AG08396 (cell line): Measurements from ENCODE around the gene RPS6KA4.

ENCODE experiments used
- DNase-seq: peaks from one replicate; pipeline ENCODE4 v3.0.0; 2012; ENCODE audit warnings: low spot score, mixed read lengths

The RPS6KA4 gene

DNA sequence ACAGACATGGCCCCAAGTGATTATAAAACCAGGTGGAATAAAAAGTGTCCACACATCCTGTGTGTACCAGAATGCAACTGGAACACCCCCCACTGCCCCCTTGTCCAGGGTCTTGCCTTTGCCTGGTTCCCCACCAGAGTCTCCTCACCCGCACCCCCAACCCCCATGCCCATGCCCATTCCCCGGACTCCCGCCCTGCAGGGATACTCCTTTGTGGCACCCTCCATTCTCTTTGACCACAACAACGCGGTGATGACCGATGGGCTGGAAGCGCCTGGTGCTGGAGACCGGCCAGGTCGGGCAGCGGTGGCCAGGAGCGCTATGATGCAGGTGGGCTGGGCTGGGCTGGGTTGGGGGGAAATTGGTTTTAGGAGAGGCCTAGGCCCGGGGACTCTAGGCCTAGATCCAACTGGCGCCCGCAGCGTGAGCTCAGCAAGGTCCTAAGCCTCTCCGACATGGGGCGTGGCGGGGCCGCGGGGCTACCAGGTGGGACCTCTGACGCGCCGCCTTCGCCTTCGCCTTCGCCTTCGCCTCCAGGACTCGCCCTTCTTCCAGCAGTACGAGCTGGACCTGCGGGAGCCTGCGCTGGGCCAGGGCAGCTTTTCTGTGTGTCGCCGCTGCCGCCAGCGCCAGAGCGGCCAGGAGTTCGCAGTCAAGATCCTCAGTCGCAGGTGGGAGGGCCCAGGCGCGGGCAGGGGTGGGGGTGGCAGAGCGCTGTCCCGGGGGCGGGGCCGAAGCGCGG is 9.1 kb downstream of the RPS6KA4 start:
- no peak for DNase-seq

DNA sequence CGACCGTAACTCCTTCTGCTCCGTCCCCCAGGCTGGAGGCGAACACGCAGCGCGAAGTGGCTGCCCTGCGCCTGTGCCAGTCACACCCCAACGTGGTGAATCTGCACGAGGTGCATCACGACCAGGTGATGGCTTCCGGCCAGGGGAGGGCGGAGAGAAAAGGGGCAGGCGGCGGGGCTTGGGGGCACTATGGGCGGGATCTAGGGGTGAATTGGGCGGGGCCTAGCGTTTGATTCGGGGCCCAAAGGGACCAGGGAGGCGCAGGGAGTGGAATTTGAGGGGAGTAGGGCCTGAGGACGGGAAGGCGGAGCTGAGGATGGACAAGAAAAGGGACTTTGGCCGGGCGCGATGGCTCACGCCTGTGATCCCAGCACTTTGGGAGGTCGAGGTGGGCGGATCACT is 9.7 kb downstream of the RPS6KA4 start:
- DNase-seq, result no peak

GRCh38 chr11:64369440-64370421 is 10.8 kb downstream of the RPS6KA4 start:
- DNase-seq, result no peak

GRCh38 chr11:64371201-64371600 is 12.2 kb downstream of the RPS6KA4 start:
- DNase-seq, result no peak

GRCh38 chr11:64372021-64372420 is 13.1 kb downstream of the RPS6KA4 start:
- DNase-seq, result no peak

- peak; percentile 80 for DNase-seq
Measured at GRCh38 chr11:64372802-64373597, 14.0 kb downstream of the RPS6KA4 start.

GRCh38 chr11:64373598-64373974 is 14.6 kb downstream of the RPS6KA4 start:
- DNase-seq, result no peak

DNA sequence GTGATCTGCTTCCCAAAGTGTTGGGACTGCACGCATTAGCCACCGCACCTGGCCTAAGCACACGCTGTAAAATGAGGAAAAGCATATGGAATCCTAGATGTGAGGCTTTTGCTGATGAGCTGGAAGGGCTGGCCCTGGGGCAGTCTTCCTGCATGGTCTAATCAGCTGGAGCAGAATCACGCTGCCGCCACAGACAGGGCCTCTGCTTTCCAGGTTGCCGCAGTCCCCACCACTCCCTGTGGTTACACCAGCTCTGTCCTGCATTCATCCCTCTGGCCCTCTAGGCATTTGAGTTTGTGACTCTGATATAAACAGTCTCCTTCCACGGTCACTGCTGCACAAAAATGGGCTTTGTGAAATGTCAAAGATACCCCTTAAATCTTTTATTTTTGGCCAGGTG is 17.1 kb downstream of the RPS6KA4 start:
- DNase-seq, result no peak

DNA sequence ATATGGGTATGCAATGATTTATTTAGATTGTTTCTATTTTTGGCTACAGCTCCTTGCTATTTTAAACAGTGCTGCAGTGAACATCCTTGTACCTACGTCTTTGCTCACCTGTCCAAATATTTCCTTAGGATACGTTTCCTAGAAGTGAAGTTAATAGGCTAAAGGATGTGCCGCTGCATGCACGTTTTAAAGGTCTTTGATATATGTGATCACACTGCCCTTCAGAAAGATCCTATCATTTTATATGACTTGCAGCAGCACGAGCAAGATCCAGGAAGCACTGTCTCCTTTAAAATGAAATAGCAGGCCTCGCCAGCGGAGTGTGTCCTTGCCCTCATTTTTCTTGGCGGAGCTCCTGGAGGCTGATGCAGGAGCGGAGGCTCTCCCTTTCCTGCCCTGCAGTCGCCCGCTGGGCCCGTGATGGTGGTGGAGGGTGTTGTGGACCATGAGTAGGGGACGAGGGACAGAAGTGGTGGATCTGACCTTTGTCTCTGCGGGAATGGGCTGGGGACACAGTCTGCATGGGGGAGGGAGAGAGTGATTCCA is 19.4 kb downstream of the RPS6KA4 start:
- no peak for DNase-seq

GRCh38 chr11:64379160-64379559 is 20.2 kb downstream of the RPS6KA4 start:
- DNase-seq, result no peak

GRCh38 chr11:64379817-64380709 is 21.1 kb downstream of the RPS6KA4 start:
- no peak for DNase-seq

- DNase-seq, result no peak
Measured at GRCh38 chr11:64381350-64381749, 22.4 kb downstream of the RPS6KA4 start.

DNA sequence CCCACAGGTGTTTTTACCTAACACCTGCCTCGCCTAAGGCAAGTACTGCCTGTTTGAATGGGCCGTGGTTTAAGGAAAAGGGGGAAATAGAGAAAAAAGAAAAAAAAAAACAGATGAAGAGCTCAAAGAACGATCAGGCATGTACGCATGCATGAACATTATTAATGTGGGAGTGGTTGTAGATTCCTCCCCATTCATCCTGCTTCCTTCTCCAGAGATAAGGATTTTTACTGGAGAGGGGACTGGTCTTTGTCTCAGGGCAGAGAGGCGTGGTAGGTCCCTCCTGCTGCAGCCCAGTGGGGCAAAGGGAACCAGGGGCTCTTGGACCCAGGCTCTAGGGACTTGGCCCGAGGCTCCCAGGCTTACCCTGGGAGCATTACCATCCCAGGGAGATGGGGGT is 23.1 kb downstream of the RPS6KA4 start:
- no peak for DNase-seq

- no peak for DNase-seq
Measured at GRCh38 chr11:64382586-64382985, 23.6 kb downstream of the RPS6KA4 start.

DNA sequence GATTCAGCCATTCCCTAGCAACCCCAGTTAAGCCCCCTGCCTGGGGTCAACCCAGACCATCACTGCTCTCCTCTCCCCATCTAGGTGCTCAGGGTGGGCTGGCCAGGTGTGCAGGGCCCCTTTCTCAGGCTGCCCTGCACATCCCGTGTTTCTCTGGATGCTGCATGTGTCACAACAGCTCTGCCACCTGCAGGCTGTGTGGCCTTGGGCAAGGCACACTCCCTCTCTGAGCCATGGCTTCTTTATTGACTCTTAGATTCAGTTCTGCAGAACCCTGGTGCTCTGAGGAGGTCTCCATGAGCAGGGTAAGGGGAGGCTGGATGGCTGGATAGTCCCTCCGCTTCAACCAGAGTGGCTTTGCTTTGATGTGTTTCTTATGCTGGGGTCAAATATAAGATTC is 24.6 kb downstream of the RPS6KA4 start:
- no peak for DNase-seq

GRCh38 chr11:64384028-64384737 is 25.2 kb downstream of the RPS6KA4 start:
- DNase-seq, result no peak

DNA sequence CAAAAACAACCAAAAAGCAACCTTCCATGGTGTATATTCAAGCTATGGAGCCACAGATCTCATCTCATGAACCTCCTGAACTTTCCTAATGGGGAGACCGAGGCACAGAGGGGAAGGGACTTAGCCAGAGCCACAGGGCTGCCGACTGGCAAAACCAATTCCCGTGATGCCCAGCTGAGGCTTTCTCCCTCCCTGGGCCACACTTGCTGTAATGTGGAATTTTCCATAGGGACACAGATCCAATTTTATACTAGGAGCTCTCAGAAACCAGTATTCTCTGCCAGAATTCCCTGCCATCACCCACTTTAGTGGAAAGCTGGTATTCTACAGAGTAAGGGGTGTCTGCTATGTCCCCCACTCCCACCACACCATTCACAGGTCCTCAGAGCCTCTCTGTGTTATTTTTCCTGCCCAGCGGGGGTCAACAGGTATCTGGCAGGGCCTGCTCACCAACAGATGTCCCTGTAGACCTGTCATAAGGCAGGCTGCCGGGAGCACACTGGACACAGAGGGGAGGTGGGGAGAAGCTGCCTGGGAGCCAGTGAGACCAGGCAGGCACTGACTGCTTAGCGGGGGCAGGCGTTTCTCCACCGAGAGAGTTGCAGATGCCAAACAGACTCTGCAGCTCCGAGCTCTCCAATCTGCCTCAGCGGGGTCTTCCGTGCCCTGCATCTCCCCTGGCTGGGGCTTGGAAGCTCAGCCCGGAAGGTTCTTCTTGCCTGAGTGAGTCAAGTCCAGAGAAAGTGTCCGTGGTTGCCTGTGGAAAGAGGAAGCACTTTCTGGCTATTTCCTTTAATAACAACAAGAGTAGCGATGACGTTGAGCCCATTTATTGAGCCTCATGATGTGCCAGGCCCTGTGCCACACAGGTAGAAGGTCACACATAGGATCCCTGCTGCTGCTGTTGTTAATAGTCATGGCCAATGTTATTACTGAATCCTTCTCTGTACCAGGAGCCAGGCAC is 26.3 kb downstream of the RPS6KA4 start:
- DNase-seq, result no peak

DNA sequence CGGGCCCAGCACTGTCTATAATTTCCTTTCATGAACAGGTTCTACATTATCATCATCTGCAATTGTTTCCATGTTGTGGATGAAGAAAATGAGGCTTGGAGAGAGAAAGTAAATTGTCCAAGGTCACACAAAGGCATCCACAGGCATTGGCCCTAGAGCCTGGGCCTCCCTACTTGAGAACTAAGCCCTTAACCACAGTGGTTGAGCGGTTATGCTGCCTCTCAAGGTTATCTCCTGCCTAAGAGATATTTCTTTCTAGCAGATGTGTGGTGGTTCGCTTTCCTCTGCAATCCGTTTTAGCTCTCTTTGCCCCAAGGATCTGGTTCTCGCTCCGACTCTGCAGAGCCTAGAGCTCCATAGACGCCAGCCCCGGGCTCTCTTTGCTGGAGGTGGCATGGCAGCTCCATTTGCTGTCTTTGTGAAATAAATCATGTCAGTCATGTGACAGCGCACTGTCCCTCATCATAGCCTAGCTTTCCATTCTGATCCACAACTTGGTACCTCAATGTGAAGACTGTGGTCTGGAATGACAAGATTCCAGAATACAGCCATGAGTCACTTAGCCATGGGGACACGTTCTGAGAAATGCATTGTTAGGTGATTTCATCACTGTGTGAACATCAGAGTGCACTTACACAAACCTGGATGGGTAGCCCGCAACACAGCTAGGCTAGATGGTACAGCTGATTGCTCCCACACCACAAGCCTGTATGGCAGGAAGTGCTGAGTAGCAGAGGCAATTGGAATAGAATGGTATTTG is 27.2 kb downstream of the RPS6KA4 start:
- no peak for DNase-seq
